Tongue (tissue), 2 donors: ENCODE results near the gene GATAD2B. TPM values are rescaled to one million over a fixed set of nuclear protein-coding genes. Genes with fewer than 3 reads are reported as not detected.
"Not testable (repeated sequence)": the region's sequence is repeated elsewhere in the genome, so short reads cannot be mapped to it uniquely, and the experiment has no call there.

Experiments
- DNase-seq: peaks from one replicate; pipeline ENCODE4 v3.0.0-alpha.2; 2015
- total RNA-seq: library from RNA; depleted of rRNA; stranded (reverse); fragments of >200 nt; gene quantifications from one replicate; pipeline ENCODE4 v1.2.3, GENCODE V29; 2014

The GATAD2B gene
- total RNA-seq, 1 donor from 2014 or later: 11.2 TPM

DNA sequence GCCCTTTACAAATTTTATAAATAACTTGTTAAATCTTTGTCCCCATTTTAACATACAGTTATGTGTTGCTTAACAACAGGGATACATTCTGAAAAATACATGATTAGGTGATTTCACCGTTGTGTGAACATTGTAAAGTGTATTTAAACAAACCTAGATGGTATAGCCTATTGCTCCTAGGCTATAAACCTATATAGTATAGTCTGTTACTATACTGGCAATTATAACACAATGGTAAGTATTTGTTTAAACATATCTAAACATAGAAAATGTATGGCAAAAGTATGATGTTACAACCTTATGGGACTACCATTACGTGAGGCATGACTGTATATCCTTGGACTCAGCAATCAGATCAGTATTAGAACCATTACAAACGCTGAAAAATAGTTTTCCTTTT is 36.6 kb downstream of the GATAD2B start:
- DNase-seq: no peak

- no peak for DNase-seq
Measured at GRCh38 chr1:153883223-153883622, 39.5 kb downstream of the GATAD2B start.

DNA sequence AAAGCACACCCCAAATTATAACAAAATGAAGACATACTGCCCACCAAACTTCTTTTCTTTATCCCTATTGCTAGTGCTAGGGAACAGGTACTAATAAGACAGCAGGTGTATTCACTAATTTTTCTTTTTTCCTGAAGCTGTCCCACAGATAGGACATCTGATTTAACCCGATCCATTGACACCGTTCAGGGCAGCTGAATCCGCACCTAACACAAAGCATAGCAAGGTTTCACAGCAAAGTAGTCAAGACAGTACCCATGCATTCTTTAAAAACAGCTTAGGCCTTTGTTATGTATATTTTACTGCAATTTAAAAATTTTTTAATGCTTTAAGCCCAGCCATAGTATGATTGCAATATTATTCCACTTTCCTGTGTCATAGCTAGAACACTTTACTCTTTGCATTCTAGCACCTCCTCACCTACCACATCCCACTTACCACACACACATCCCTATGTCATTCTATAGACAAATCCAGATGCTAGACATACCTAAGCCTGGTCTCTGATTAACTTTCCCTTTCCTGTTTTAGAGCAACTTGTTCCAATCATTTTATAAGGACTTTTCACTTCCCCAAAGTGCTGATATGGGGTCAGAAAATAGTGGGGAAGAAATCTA is 40.4 kb downstream of the GATAD2B start:
- no peak for DNase-seq

DNA sequence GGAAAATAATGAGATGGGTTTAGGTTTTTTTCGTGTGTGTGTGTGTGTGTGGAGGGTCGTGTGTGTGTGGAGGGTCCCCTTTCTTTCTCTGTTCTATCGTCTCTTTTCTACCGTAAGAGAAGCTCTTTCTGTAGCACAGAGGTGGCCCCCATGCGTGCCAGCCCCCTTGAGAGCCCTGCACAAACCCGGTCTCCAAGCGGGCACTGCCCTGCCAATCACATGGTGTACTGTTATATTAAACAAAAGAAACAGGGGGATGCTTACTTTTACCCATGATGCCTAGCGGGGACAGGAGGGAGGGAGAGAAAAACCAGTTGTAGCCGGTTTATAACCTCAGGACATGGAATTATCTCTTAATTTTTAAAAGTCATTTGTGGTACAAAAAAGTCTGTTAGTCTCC is 41.0 kb downstream of the GATAD2B start:
- peak; percentile 78 for DNase-seq

DNA sequence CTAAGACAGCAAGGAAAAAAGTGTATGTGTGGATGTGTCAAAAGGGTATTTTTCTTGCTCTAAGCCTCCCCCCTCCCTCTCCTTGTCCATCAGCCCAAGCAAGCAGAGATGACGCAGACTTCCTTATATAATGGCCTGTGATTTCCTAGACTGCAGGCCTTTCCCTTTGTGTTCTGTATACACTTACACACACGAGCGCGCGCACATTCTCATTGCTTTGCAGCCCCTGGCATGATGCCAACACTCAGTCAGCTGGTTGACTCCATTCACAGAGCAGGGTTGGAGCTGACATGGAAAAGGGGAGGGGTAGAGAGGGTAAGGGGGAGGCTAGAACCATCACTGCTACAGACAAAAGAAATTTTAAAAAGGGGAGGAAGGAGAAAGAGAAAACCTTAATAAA is 41.8 kb downstream of the GATAD2B start:
- DNase-seq: peak; percentile 99

GRCh38 chr1:153880024-153880423 is 42.7 kb downstream of the GATAD2B start:
- no peak for DNase-seq

DNA sequence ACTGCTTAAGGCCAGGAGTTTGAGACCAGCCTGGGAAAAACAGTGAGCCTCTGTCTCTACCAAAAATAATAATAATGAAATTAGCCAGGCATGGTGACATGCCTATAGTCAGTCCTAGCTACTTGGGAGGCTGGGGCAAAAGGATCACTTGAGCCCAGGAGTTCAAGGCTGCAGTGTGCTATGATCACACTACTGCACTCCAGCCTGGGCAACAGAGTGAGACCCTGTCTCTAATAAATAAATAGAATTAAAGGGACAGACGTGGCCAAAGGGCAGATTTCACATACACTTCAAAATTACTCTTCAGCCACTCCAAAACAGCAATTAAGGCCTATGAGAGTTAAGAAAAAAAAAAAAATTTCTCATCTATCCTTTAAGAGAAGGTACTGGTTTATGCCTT is 45.7 kb downstream of the GATAD2B start:
- no peak for DNase-seq

DNA sequence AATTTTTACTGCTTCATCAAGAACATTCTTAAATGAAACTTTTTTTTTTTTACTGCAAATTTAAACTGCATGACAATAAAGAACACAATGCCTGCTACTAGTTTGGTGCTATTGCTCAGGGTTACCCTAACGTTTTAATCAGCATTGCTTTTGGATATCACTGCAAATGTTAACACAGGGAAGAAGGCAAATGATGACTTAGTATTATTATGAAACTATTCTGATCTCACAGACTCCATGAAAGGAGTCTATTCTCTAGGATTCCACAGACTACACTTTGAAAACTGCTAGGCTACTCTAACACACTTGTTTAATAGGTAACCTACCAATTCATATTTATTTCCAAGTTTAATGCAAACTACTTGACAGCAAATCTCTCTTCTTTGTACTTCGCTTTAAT is 49.8 kb downstream of the GATAD2B start:
- no peak for DNase-seq

- DNase-seq: no peak
Measured at GRCh38 chr1:153872331-153872730, 50.4 kb downstream of the GATAD2B start.

- DNase-seq: no peak
Measured at GRCh38 chr1:153869486-153869885, 53.3 kb downstream of the GATAD2B start.

DNA sequence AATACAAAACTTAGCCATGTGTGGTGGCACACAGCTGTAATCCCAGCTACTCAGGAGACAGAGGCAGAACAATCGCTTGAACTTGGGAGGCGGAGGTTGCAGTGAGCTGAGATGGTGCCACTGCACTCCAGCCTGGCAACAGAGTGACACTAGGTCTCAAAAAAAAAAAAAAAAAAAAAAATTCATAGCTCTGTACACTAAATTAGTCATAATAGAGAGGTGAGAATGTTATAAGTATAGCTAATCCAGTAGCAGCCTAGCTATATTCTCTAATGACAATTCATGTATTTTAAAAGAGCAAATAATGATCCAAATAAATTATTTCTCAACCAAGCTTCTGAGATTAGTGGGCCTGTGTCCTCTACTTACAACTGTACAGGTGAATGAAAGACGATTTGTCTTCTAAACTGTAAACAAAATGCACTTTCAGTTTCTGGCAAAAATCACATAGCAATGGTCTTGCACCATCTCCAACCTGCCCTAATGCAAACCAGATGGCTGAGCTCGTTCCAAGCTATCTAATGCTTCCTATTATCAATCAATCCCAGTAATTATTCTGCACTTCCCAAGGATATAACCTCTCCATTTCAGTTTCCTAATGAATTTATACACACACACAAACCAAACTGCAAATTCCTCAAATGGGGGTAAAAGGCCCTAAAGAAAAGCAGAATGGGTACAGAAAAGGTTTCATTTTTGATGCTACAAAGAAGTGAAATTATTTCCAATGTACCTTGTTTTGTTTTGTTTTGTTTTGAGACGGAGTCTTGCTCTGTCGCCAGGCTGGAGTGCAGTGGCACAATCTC is 56.5 kb downstream of the GATAD2B start:
- peak; percentile 20 for DNase-seq

DNA sequence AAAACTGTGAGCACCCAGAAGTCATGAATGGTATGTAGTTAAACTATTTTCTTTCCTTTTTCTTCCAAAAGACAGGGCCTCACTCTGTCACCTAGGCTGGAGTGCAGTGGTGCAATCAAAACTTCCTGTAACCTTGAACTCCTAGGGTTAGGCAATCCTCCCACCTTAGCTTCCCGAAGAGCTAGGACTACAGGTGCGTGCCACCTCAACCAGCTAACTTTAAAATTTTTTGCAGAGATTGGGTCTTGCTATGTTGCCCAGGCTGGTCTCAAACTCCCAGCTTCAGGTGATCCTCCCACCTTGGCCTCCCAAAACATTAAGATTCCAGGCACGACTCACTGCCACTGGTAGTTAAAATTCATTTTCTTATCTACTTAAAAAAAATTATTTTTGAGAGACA is 62.5 kb downstream of the GATAD2B start:
- no peak for DNase-seq

DNA sequence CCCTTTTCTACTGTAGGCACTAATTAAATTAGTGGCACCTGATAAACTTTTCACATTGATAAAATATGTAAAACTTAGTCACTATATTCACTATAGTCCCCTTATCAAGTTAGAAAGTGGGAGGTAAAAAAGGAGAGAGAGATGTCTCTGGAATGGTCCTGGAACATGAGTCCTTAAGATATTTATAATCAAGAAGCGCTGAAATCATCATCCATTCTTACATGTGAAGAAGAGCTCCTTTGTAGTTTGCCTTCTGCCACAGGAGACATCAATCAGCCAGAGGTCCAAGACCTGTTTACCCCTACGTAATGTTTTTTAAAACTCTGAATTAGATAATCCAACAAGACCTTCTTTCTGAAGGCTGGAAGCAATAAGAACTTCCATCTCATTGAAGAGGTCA is 65.3 kb downstream of the GATAD2B start:
- DNase-seq: no peak

DNA sequence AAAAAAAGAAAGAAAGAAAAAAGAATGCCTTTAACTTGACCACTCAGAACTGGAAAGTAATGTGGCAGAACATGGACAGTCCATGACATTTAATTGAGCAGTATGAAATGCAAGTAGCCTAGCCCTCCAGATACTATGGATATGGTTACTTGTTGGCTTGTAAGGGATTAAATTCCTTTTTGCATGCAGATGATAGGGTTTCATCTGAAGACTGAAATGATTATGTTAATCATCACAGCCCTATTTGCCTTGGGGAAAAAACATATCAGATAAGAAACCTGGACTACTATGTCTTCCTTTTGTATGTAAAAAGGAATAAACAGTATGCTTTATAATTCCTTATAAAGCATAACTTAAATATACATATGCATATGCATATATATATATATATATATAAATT is 66.0 kb downstream of the GATAD2B start:
- no peak for DNase-seq

- no peak for DNase-seq
Measured at GRCh38 chr1:153852170-153852569, 70.6 kb downstream of the GATAD2B start.

- no peak for DNase-seq
Measured at GRCh38 chr1:153849487-153850185, 73.1 kb downstream of the GATAD2B start.

GRCh38 chr1:153848805-153849204 is 74.0 kb downstream of the GATAD2B start:
- DNase-seq: no peak

DNA sequence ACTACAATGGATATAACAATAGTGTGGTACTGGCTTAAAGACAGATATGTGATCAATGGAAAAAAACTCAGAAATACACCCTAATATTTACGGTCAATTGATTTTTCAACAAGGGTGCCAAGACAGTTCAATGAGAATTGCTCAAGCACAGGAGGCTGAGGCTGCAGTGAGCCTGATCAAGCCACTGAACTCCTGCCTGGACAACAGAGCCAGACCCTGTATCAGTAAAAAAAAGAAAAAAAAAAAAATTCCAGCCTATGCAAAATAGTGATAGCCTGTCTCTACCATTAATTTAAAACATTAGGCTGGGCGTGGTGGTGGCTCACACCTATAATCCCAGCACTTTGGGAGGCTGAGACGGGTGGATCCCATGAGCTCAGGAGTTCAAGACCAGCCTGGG is 77.6 kb downstream of the GATAD2B start:
- no peak for DNase-seq

- not testable (repeated sequence) for DNase-seq
Measured at GRCh38 chr1:153844349-153844748, 78.4 kb downstream of the GATAD2B start.

DNA sequence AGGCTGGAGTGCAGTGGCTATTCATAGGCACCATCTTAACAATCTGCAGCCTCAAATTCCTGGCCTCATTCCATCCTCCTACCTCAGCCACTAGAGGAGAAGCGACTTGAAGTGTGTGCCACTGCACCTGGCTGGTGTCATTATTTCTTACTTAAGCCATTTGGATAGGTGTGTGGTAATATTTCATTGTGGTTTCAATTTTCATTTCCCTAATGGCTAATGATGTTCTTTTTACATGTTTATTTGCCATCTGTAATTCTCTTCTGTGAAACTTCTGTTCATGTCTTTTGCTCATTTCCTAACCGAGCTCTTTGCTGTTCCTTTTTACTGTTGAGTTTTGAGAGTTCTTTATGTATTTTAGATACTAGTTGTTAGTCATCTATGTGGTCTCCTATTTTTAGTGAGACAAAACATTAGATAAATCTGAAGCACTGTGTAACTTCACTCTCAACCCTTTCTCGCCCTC is 80.7 kb downstream of the GATAD2B start:
- DNase-seq: no peak

DNA sequence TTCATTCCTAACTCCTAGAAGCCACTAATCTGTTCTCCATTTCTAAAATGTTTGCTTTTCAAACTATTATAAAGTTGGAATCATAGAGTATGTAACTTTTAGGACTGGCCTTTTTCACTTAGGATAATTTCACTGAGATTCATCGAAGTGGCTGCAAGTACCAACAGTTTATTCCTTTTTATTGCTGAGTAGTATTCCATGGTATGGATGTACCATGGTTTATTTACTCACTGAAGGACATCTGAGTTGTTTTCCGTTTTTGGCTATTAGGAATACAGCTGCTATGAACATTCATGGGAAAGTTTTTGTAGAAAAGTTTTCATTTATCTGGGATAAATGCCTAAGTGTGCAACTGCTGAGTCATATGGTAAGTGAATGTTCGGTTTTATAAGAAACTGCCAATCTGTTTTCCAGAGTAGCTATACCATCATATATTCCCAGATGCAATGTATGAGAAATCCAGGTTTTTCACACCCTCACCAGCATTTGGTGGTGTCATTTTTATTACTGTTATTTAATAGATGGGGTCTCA is 81.2 kb downstream of the GATAD2B start:
- DNase-seq: no peak

- DNase-seq: not testable (repeated sequence)
Measured at GRCh38 chr1:153840774-153841173, 82.0 kb downstream of the GATAD2B start.

- not testable (repeated sequence) for DNase-seq
Measured at GRCh38 chr1:153833968-153834367, 88.8 kb downstream of the GATAD2B start.
